ENCODE measurements around the gene GPR155.
A peak's percentile ranks its signal among the peaks of the same experiment; 100 is the strongest.
"Not testable (repeated sequence)": the region's sequence is repeated elsewhere in the genome, so short reads cannot be mapped to it uniquely, and the experiment has no call there.

GPR155 gene

GRCh38 chr2:174392706-174393105, 94.1 kb downstream of the GPR155 start:
- no peak for TF ChIP-seq CTCF (IDR thresholded peaks at IDR 0.05; ENCODE audit: insufficient read depth, low read length, poor library complexity, severe bottlenecking)
- H3K4me3 ChIP-seq (replicated peaks; ENCODE audit: low read depth, low read length) = no peak overlapping the region

GRCh38 chr2:174390303-174390702, 96.5 kb downstream of the GPR155 start:
- DNase-seq (ENCODE audit: extremely low read depth, insufficient read length); H3K4me3 ChIP-seq (replicated peaks; ENCODE audit: low read depth, low read length); H3K36me3 ChIP-seq (ENCODE audit: control insufficient read depth, insufficient read depth, low read length); H3K27me3 ChIP-seq (replicated peaks; ENCODE audit: control insufficient read depth, insufficient read depth, low read length): not testable (repeated sequence)

More at GRCh38 chr2:174392706-174393105, 94.1 kb downstream of the GPR155 start:
- DNase-seq (ENCODE audit: extremely low read depth, insufficient read length) = no peak
- Histone ChIP-seq H3K36me3 (ENCODE audit: control insufficient read depth, insufficient read depth, low read length) (peaks cover 1% of the 10 kb centered on the region; the same call in 1 of the 2 replicates), H3K27me3 (replicated peaks; ENCODE audit: control insufficient read depth, insufficient read depth, low read length) (no peaks in the 10 kb centered on the region)

- TF ChIP-seq CTCF (IDR thresholded peaks at IDR 0.05; ENCODE audit: insufficient read depth, low read length, poor library complexity, severe bottlenecking) = no peak
- Histone ChIP-seq H3K27me3 (replicated peaks; ENCODE audit: control insufficient read depth, insufficient read depth, low read length) (no peaks in the 10 kb centered on the region), H3K4me3 (replicated peaks; ENCODE audit: low read depth, low read length) (no peak overlapping the region), H3K36me3 (ENCODE audit: control insufficient read depth, insufficient read depth, low read length) (peaks cover 4% of the 10 kb centered on the region)
- no peak for DNase-seq (ENCODE audit: extremely low read depth, insufficient read length)
Observed at GRCh38 chr2:174389542-174389941, 97.3 kb downstream of the GPR155 start.

- H3K27me3 ChIP-seq (replicated peaks; ENCODE audit: control insufficient read depth, insufficient read depth, low read length); H3K36me3 ChIP-seq (ENCODE audit: control insufficient read depth, insufficient read depth, low read length); DNase-seq (ENCODE audit: extremely low read depth, insufficient read length): not testable (repeated sequence)
Observed at GRCh38 chr2:174388706-174389105, 98.1 kb downstream of the GPR155 start.

GRCh38 chr2:174385201-174385600, 101.6 kb downstream of the GPR155 start:
- peaks cover 3% of the 10 kb centered on the region for H3K36me3 ChIP-seq (ENCODE audit: control insufficient read depth, insufficient read depth, low read length)

More at GRCh38 chr2:174388706-174389105, 98.1 kb downstream of the GPR155 start:
- not testable (repeated sequence) for H3K4me3 ChIP-seq (replicated peaks; ENCODE audit: low read depth, low read length)

GRCh38 chr2:174383796-174384195, 103.0 kb downstream of the GPR155 start:
- Histone ChIP-seq H3K27me3 (replicated peaks; ENCODE audit: control insufficient read depth, insufficient read depth, low read length) (no peaks in the 10 kb centered on the region), H3K36me3 (ENCODE audit: control insufficient read depth, insufficient read depth, low read length) (peaks cover 4% of the 10 kb centered on the region), H3K4me3 (replicated peaks; ENCODE audit: low read depth, low read length) (no peak overlapping the region)
- peak; percentile 8 for DNase-seq (ENCODE audit: extremely low read depth, insufficient read length)
- no peak for TF ChIP-seq CTCF (IDR thresholded peaks at IDR 0.05; ENCODE audit: insufficient read depth, low read length, poor library complexity, severe bottlenecking)

More at GRCh38 chr2:174385201-174385600, 101.6 kb downstream of the GPR155 start:
- Histone ChIP-seq H3K27me3 (replicated peaks; ENCODE audit: control insufficient read depth, insufficient read depth, low read length) (no peaks in the 10 kb centered on the region), H3K4me3 (replicated peaks; ENCODE audit: low read depth, low read length) (no peak overlapping the region)
- DNase-seq (ENCODE audit: extremely low read depth, insufficient read length) = no peak
- no peak for TF ChIP-seq CTCF (IDR thresholded peaks at IDR 0.05; ENCODE audit: insufficient read depth, low read length, poor library complexity, severe bottlenecking)
